Fibroblast of villous mesenchyme (primary cell): Measurements from ENCODE around the gene SLC51A. TPM values are rescaled to one million over a fixed set of nuclear protein-coding genes. Genes with fewer than 3 reads are reported as not detected.
"Not testable (repeated sequence)": the region's sequence is repeated elsewhere in the genome, so short reads cannot be mapped to it uniquely, and the experiment has no call there.

Experiments used
- DNase-seq: peaks from one replicate; pipeline ENCODE4 v3.0.0-alpha.2; 2010; ENCODE audit warnings: low read depth
- H3K4me3 ChIP-seq: 2 replicates; pipeline ENCODE4 v1.5.1; 2011; ENCODE audit warnings: low read depth, mild to moderate bottlenecking, low read length
- total RNA-seq: library from RNA; depleted of rRNA; stranded (reverse); fragments of >200 nt; gene quantifications from 2 replicates; pipeline ENCODE4 v1.2.3, GENCODE V29; 2012
- TF ChIP-seq, protein P1 (sequence below): IDR thresholded peaks from 2 replicates; pipeline ENCODE4 v1.5.1; 2012; ENCODE audit warnings: low read depth, mild to moderate bottlenecking, low read length; ENCODE audit not compliant: insufficient read depth

SLC51A gene
- total RNA-seq, 1 donor = not detected

GRCh38 chr3:196236223-196236622 lies 19.9 kb downstream of the SLC51A start:
- TF ChIP-seq, protein P1, sequence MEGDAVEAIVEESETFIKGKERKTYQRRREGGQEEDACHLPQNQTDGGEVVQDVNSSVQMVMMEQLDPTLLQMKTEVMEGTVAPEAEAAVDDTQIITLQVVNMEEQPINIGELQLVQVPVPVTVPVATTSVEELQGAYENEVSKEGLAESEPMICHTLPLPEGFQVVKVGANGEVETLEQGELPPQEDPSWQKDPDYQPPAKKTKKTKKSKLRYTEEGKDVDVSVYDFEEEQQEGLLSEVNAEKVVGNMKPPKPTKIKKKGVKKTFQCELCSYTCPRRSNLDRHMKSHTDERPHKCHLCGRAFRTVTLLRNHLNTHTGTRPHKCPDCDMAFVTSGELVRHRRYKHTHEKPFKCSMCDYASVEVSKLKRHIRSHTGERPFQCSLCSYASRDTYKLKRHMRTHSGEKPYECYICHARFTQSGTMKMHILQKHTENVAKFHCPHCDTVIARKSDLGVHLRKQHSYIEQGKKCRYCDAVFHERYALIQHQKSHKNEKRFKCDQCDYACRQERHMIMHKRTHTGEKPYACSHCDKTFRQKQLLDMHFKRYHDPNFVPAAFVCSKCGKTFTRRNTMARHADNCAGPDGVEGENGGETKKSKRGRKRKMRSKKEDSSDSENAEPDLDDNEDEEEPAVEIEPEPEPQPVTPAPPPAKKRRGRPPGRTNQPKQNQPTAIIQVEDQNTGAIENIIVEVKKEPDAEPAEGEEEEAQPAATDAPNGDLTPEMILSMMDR = no peak
- DNase-seq = no peak

GRCh38 chr3:196237203-196237602 lies 20.9 kb downstream of the SLC51A start:
- TF ChIP-seq, protein P1 = no peak
- no peak overlapping the region for H3K4me3 ChIP-seq
- DNase-seq = no peak

More at GRCh38 chr3:196236223-196236622, 19.9 kb downstream of the SLC51A start:
- H3K4me3 ChIP-seq = no peak overlapping the region

- no peak for DNase-seq
- H3K4me3 ChIP-seq = no peak overlapping the region
- TF ChIP-seq, protein P1 = no peak
Measured at GRCh38 chr3:196238612-196239560, 22.6 kb downstream of the SLC51A start.

DNA sequence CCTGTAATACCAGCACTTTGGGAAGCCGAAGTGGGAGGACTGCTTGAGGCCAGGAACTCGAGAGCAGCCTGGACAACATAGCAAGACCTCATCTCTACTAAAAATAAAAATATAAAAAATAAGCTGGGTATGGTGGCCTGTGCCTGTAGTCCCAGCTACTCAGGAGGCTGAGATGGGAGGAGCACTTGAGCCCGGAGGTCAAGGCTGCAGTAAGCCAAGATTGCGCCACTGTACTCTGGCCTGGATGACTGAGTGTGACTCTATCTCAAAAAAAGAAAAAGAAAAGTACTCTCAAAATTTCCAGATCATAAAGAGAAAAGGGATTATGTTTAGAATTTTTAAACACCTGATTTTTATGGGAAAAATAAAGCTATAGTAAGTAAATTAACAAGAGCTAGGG lies 24.1 kb downstream of the SLC51A start:
- no peak for DNase-seq
- TF ChIP-seq, protein P1 = no peak
- H3K4me3 ChIP-seq = no peak overlapping the region

DNA sequence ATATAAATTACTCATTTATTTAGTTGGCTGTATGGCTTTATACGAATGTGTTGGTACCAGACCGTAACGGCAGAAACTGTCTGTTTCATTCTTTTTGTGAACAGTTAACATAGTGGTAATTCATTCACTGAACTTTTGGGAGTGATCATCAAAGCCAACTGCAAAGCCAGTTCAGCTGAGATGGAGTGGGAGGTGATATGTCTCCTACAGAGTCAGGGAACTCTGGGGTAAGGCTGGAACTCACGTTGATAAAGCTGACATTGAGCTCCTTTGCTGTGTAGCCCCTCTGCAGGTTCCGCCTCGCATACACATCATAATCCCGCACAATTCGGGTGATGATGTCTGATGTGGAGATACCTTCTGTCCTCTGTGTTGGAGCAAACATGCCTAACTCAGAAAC lies 25.4 kb downstream of the SLC51A start:
- no peak overlapping the region for H3K4me3 ChIP-seq
- DNase-seq = no peak
- TF ChIP-seq, protein P1 = no peak

- not testable (repeated sequence) for H3K4me3 ChIP-seq, DNase-seq
Measured at GRCh38 chr3:196244166-196244565, 27.8 kb downstream of the SLC51A start.

DNA sequence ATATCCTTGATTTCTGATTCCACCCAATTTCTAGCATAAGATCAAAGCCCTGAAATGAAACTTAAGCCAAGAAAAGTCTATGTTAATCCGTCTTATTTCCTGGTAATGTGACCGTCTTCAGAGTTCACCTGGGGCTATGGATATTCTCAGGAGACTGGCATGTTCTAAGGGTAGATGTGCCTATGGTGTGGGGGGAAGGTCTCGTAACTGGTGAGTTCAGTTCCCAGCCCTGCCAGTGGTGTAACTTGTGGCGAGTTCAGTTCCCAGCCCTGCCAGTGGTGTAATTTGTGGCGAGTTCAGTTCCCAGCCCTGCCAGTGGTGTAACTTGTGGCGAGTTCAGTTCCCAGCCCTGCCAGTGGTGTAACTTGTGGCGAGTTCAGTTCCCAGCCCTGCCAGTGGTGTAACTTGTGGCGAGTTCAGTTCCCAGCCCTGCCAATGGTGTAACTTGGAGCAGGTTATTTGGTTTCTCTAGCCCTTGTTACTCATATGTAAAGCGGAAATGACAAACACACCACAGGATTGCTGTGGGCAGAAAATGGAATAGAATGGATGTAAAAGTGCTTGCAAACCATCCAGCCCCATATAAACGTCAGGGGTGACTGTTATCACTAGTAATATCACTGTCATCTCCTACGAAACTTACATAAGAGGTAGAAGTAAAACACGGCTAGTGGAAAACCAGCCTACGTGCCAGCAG lies 30.4 kb downstream of the SLC51A start:
- peak; percentile 27 for DNase-seq
- H3K4me3 ChIP-seq = no peak overlapping the region
- TF ChIP-seq, protein P1 = no peak
